Stomach (tissue), 4 donors: ENCODE results near the gene FAM177B.

Experiments
- EP300 ChIP-seq: sonication (generic); formaldehyde crosslinking; IDR thresholded peaks from one replicate; pipeline ENCODE4 v1.6.1; 2017; ENCODE audit warnings: antibody characterized with exemption
- POLR2A ChIP-seq, 4 donors: fragments of 450-650 bp; IDR thresholded peaks; one replicate each; pipeline ENCODE4 v1.6.1; 2016; ENCODE audit warnings: antibody characterized with exemption in 4 of 4, control low read depth in 2 of 4, mild to moderate bottlenecking in 1 of 4, moderate library complexity in 1 of 4
- POLR2AphosphoS5 ChIP-seq, 3 donors: sonication (generic); formaldehyde crosslinking; IDR thresholded peaks; one replicate each; pipeline ENCODE4 v1.6.1; 2016; ENCODE audit warnings: antibody characterized with exemption in 3 of 3
- TF ChIP-seq, protein P1 (sequence below), 7 experiments: fragments of 450-650 bp in 4 of 7; fragments of 200-600 bp in 3 of 7; sonication (generic) in 3 of 7; IDR thresholded peaks; one replicate each; pipeline ENCODE4 v1.5.1; 2016 to 2019; ENCODE audit warnings: antibody characterized with exemption in 7 of 7, control low read depth in 2 of 7, mild to moderate bottlenecking in 1 of 7

DNA sequence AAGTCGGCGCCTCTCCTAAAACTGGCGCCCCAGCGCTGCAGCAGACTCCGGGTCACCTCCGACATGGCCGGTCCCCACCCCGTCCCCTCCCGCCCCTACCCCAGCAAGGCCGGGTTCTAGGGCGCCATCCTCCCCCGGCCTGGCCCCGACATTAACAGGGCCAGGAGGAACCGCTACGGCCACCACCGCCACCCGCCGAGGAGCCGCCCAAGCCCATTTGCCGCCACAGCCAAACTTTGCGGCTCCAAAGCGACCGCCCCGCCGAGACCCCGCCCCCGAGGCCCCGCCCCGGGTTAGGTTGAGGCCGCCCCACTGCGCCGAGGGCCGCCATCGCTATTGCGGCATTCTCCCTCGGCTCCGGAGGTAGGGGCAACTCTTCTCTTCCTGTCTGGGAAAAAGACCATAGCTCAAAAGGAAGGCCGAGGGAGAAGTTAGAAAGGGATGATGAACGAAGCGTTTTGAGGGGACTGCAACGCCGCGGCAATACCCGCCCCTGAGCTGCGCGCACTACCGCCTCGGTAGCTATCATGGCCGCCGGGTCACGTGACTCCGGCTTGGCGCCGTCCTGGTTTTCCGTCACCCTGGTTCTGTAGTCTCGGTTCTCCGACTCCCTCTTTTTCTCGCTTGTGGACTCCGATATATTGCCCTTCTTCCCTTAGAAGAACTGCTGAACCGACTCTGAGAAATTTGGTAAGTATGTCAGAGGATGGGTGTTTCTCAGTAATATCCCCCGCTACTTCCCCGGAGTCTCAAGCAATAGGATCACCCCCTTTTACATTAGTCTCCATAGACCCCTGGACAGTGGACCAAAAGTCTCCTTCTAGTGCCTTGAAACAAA, 24.5 kb upstream of the FAM177B start, which contains the start of the genes AIDA and BROX:
- peak in 1 of 4 donors; percentile 6 for TF ChIP-seq POLR2A (IDR thresholded peaks at IDR 0.05)
- TF ChIP-seq, protein P1, sequence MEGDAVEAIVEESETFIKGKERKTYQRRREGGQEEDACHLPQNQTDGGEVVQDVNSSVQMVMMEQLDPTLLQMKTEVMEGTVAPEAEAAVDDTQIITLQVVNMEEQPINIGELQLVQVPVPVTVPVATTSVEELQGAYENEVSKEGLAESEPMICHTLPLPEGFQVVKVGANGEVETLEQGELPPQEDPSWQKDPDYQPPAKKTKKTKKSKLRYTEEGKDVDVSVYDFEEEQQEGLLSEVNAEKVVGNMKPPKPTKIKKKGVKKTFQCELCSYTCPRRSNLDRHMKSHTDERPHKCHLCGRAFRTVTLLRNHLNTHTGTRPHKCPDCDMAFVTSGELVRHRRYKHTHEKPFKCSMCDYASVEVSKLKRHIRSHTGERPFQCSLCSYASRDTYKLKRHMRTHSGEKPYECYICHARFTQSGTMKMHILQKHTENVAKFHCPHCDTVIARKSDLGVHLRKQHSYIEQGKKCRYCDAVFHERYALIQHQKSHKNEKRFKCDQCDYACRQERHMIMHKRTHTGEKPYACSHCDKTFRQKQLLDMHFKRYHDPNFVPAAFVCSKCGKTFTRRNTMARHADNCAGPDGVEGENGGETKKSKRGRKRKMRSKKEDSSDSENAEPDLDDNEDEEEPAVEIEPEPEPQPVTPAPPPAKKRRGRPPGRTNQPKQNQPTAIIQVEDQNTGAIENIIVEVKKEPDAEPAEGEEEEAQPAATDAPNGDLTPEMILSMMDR (IDR thresholded peaks at IDR 0.05), result no peak
- TF ChIP-seq POLR2AphosphoS5 (IDR thresholded peaks at IDR 0.05), result peak; percentile 45 to 75 (median 64)
- TF ChIP-seq EP300, result no peak
